GM21529 (cell line): ENCODE measurements around the gene GCK.

Experiments used
- ATAC-seq: cut with Tn5 transposase; IDR thresholded peaks from one replicate; pipeline ENCODE4 v1.9.1; 2021; ENCODE audit not compliant: unreplicated experiment

GCK gene

DNA sequence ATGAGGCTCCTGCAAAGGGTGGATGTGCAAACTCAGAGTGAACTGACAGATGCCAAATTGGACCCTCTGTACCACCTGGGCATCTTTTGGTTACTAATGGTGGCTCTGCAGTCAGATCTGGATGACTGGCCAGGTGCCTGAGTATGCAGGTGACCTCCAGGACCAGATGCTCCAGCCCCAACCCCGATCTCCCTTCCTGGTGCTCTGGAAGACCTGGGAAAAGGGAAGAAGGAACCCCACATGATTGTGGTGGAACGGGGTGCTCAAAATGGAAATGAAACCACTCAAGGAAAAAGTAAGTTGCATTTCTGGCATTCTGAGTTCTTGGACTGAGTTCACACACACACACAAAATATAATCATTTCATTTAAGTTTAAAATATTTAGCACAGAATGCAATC is 94.9 kb downstream of the GCK start:
- ATAC-seq, result no peak
